Thoracic aorta (tissue), 2 donors: ENCODE measurements around the gene PDLIM4. TPM values are rescaled to one million over a fixed set of nuclear protein-coding genes. Genes with fewer than 3 reads are reported as not detected.

Experiments
- ATAC-seq: fragments of 150-250 bp; one replicate; pipeline ENCODE4 v1.8.0; 2017; ENCODE audit warnings: low read depth; ENCODE audit not compliant: insufficient number of reproducible peaks, low FRiP score
- DNase-seq: peaks from one replicate; pipeline ENCODE4 v3.0.0-alpha.2; 2020; ENCODE audit warnings: low spot score
- H3K27ac ChIP-seq, 2 donors: fragments of 200-600 bp; sonication (generic); 1 replicate in 1 of 2; 2 replicates in 1 of 2; pipeline ENCODE4 v1.5.1; 2016; ENCODE audit warnings: mild to moderate bottlenecking in 2 of 2, moderate library complexity in 2 of 2
- H3K27me3 ChIP-seq: fragments of 200-600 bp; sonication (generic); replicated peaks from 2 replicates; pipeline ENCODE4 v1.6.0; 2016; ENCODE audit warnings: mild to moderate bottlenecking; ENCODE audit not compliant: insufficient read depth
- H3K36me3 ChIP-seq: fragments of 200-600 bp; sonication (generic); one replicate; pipeline ENCODE4 v1.5.1; 2016
- H3K4me1 ChIP-seq, 2 donors: fragments of 200-600 bp; sonication (generic); 1 replicate in 1 of 2; 2 replicates in 1 of 2; pipeline versions ENCODE4 v1.5.1 to v1.6.0; 2016; ENCODE audit warnings: low read depth in 2 of 2, mild to moderate bottlenecking in 1 of 2; ENCODE audit not compliant: control insufficient read depth in 1 of 2
- H3K4me3 ChIP-seq: fragments of 200-600 bp; sonication (generic); 2 replicates; pipeline ENCODE4 v1.5.1; 2016; ENCODE audit warnings: mild to moderate bottlenecking
- H3K9me3 ChIP-seq: fragments of 200-600 bp; sonication (generic); 2 replicates; pipeline ENCODE4 v1.5.1; 2016
- CTCF ChIP-seq: fragments of 200-600 bp; sonication (generic); IDR thresholded peaks from one replicate; pipeline ENCODE4 v1.5.1; 2019; ENCODE audit warnings: antibody characterized with exemption
- total RNA-seq, 2 donors: library from RNA; depleted of rRNA; stranded (reverse); fragments of >200 nt; gene quantifications; one replicate each; pipeline versions ENCODE4 v1.1.0 to v1.2.3, GENCODE V29; 2016

Gene PDLIM4
- total RNA-seq, 2 donors from 2014 or later: 50.6 to 81.0 TPM

DNA sequence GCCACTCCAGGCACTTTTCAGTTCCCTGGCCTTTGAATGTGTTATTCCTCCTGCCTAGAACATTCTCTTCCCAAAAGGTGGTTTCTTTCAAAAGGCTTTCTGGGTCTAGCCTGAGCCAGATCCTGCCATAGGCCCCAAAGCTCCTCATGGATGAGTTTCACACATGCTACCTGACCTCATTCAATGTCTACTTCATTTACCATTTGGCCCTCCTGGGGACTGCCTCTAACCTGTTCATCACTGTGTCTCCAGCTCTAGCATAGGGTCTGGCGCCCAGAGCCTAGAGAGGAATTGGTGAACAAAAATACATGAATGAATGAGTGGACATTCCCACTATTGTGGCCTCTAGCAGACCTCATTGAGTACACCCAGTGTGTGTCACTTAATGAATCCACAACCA is 24.4 kb upstream of the PDLIM4 start:
- no peak for ATAC-seq
- TF ChIP-seq CTCF: no peak
- no peak overlapping the region for H3K4me3 ChIP-seq
- no peaks in the 10 kb centered on the region for H3K27me3 ChIP-seq
- DNase-seq: no peak
- H3K36me3 ChIP-seq: no peaks in the 10 kb centered on the region
- H3K27ac ChIP-seq: no peak overlapping the region
- no peaks in the 10 kb centered on the region for H3K9me3 ChIP-seq
- peaks cover 0 to 2% of the 10 kb centered on the region in 2 donors for H3K4me1 ChIP-seq

DNA sequence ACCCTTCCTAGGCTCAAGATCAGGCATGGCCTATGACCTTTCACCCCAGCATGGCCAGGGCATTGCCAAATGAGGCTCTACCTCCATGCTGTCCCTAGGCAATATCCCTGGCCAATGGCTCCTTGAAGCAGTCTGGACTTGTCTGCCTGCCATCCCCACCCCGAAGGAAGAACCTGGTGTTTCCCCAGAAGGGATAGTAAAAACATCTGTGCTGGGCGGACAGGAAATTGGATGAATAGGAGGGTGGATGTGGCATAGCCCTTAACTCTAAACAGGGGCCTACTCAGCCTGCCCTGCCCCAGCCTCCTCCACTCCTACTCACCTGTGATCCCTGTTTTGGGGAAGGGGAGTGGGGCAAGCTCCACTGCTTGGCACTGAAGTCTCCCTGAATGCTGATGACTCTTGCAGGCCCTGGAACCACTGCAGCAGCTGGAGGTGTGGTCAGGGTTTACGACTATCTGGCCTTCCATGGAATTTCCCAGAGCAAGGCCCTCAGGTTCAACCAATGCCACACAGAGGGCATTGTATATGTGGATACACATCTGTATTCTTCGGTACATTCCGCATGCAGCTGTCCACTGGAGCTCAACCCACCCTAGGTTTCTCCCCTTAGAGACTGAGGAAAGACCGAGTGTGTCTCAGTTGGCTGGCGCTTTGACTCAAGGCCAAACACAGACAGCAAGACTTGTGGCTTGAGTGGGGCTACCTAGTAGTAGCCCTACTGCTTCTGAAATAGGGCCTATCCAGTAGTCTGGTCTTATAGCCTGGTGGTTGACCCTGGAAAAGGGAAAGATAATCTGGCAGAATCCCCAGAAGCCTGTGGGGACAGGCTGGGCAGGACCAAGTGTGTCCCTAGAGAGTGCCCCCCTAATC is 23.4 kb upstream of the PDLIM4 start:
- Histone ChIP-seq H3K36me3 (no peaks in the 10 kb centered on the region), H3K9me3 (no peaks in the 10 kb centered on the region), H3K4me1 (no peaks in the 10 kb centered on the region), H3K4me3 (no peak overlapping the region), H3K27ac (no peak overlapping the region), H3K27me3 (no peaks in the 10 kb centered on the region)
- TF ChIP-seq CTCF: no peak
- ATAC-seq (no peak), DNase-seq (no peak)

DNA sequence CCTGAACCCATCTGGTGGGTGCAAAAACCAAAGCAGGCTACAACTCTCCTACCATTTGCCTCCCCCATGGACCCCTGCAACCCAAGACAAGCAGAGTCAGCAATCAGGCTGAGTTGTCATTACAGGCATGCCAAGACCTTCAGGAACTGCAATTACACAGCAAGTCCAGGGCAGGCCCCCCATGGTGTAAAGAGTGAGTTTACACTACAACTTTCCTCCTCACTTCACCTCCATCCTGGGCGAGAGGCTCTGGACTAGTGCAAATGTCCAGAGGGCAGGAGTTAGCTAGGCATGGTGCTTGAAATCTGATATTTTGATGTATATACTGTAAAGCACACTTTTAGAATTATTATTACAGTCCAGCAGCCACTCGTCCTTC is 22.8 kb upstream of the PDLIM4 start:
- ATAC-seq: no peak
- no peak overlapping the region for H3K27ac ChIP-seq
- no peak for DNase-seq

GRCh38 chr5:132235340-132235739 is 22.2 kb upstream of the PDLIM4 start:
- no peaks in the 10 kb centered on the region for H3K36me3 ChIP-seq
- H3K9me3 ChIP-seq: no peaks in the 10 kb centered on the region
- no peak overlapping the region for H3K4me3 ChIP-seq
- H3K4me1 ChIP-seq: no peaks in the 10 kb centered on the region
- no peaks in the 10 kb centered on the region for H3K27me3 ChIP-seq
- no peak overlapping the region for H3K27ac ChIP-seq
- DNase-seq (no peak), ATAC-seq (no peak)
- TF ChIP-seq CTCF: no peak

More for the DNA sequence above, 22.8 kb upstream of the PDLIM4 start:
- no peaks in the 10 kb centered on the region for H3K4me1 ChIP-seq
- no peaks in the 10 kb centered on the region for H3K36me3 ChIP-seq
- H3K4me3 ChIP-seq: no peak overlapping the region
- TF ChIP-seq CTCF: no peak
- H3K27me3 ChIP-seq: no peaks in the 10 kb centered on the region
- H3K9me3 ChIP-seq: no peaks in the 10 kb centered on the region

DNA sequence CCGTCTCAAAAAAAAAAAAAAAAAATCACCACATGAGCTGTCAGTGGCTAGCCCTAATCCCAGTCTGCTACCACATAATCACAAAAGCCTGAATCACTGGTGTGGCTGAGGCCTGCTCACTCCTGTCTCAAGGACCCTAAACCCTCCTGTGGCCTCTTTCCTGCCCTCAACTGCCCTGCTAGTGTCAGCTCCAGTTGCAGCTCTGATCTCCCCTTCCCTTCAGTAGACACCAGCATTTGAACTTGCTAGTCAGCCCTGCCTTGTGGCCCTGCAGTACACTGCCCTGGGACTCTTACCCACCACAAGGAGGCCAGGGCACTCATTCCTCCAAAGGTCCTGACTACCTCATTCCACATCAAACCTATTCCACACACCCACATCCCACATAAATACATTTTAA is 20.4 kb upstream of the PDLIM4 start:
- Histone ChIP-seq H3K4me1 (no peaks in the 10 kb centered on the region), H3K4me3 (no peak overlapping the region), H3K9me3 (no peaks in the 10 kb centered on the region), H3K27ac (no peak overlapping the region), H3K27me3 (no peaks in the 10 kb centered on the region), H3K36me3 (no peaks in the 10 kb centered on the region)
- ATAC-seq: no peak
- TF ChIP-seq CTCF: no peak
- no peak for DNase-seq
